Smooth muscle cell (in vitro differentiated cells): ENCODE measurements around the gene UBE2J2. TPM values are rescaled to one million over a fixed set of nuclear protein-coding genes. Genes with fewer than 3 reads are reported as not detected.

Experiments
- DNase-seq: peaks from one replicate; lab custom pipeline; 2025; ENCODE audit not compliant: unreplicated experiment; lab: John Stamatoyannopoulos, UW
- H2AFZ ChIP-seq: fragments of 200-600 bp; sonication (generic); 2 replicates; pipeline ENCODE4 v1.6.0; 2016; ENCODE audit warnings: antibody characterized with exemption, low read depth, mild to moderate bottlenecking
- H3F3A ChIP-seq: fragments of 200-600 bp; sonication (generic); 2 replicates; pipeline ENCODE4 v1.6.0; 2017; ENCODE audit warnings: antibody characterized with exemption, low read depth
- H3K27ac ChIP-seq: fragments of 200-600 bp; sonication (generic); 2 replicates; pipeline ENCODE4 v1.5.1; 2016; ENCODE audit warnings: low read depth, mild to moderate bottlenecking
- H3K27me3 ChIP-seq: fragments of 200-600 bp; sonication (generic); 2 replicates; pipeline ENCODE4 v1.6.1; 2016; ENCODE audit warnings: low read depth, mild to moderate bottlenecking
- H3K36me3 ChIP-seq: fragments of 200-600 bp; sonication (generic); 2 replicates; pipeline ENCODE4 v1.5.1; 2016; ENCODE audit warnings: low read depth
- H3K4me1 ChIP-seq: fragments of 200-600 bp; sonication (generic); 2 replicates; pipeline ENCODE4 v1.5.1; 2016; ENCODE audit warnings: low read depth
- H3K4me2 ChIP-seq: fragments of 200-600 bp; sonication (generic); 2 replicates; pipeline ENCODE4 v1.6.0; 2016; ENCODE audit warnings: mild to moderate bottlenecking
- H3K4me3 ChIP-seq: fragments of 200-600 bp; sonication (generic); 2 replicates; pipeline ENCODE4 v1.5.1; 2016; ENCODE audit warnings: mild to moderate bottlenecking
- H3K79me2 ChIP-seq: fragments of 200-600 bp; sonication (generic); 2 replicates; pipeline ENCODE4 v1.6.0; 2016; ENCODE audit warnings: low read depth, mild to moderate bottlenecking
- H3K9ac ChIP-seq: fragments of 200-600 bp; sonication (generic); 2 replicates; pipeline ENCODE4 v1.6.0; 2016; ENCODE audit warnings: low read depth
- H3K9me3 ChIP-seq: fragments of 200-600 bp; sonication (generic); replicated peaks from 2 replicates; pipeline ENCODE4 v1.5.1; 2016; ENCODE audit warnings: low read depth
- H4K20me1 ChIP-seq: fragments of 200-600 bp; sonication (generic); 2 replicates; pipeline ENCODE4 v1.6.0; 2016; ENCODE audit warnings: low read depth
- CTCF ChIP-seq: fragments of 200-600 bp; sonication (generic); IDR thresholded peaks from 2 replicates; pipeline ENCODE4 v1.5.1; 2017; ENCODE audit warnings: borderline replicate concordance, mild to moderate bottlenecking, antibody characterized with exemption; ENCODE audit not compliant: insufficient read depth, poor library complexity, severe bottlenecking
- WGBS: methylation state at CpG from one replicate; pipeline ENCODE4 v1.1.7; 2016; ENCODE audit warnings: low lambda C conversion rate; 5-methylcytosine and 5-hydroxymethylcytosine counted together
- polyA plus RNA-seq: library from polyadenylated mRNA; unstranded; fragments of >200 nt; fragmentation: Nextera tagmentation; extraction: Ambion mirVana; gene quantifications from 2 replicates; pipeline ENCODE4 v1.2.1, GENCODE V29; 2016
- total RNA-seq: library from RNA; depleted of rRNA; stranded (reverse); fragments of >200 nt; gene quantifications from 2 replicates; pipeline ENCODE4 v1.2.3, GENCODE V29; 2014

Gene UBE2J2
- total and polyA plus RNA-seq, 2 experiments from 2014 or later: 30.2 to 72.9 TPM

- no peaks in the 10 kb centered on the region for H3F3A ChIP-seq
- H3K4me3 ChIP-seq: no peak overlapping the region
- no peaks in the 10 kb centered on the region for H3K79me2 ChIP-seq
- H3K27ac ChIP-seq: no peak overlapping the region
- H3K4me1 ChIP-seq: no peaks in the 10 kb centered on the region
- no peaks in the 10 kb centered on the region for H3K9me3 ChIP-seq
- H3K27me3 ChIP-seq: no peaks in the 10 kb centered on the region
- H2AFZ ChIP-seq: no peak overlapping the region
- DNase-seq: no peak
- WGBS: 57% methylated on average over 8 of the region's 9 CpGs
- no peak for TF ChIP-seq CTCF
- H3K9ac ChIP-seq: no peak overlapping the region
- H3K4me2 ChIP-seq: no peak overlapping the region
- H4K20me1 ChIP-seq: no peaks in the 10 kb centered on the region
- no peaks in the 10 kb centered on the region for H3K36me3 ChIP-seq
These were observed 10.2 kb upstream of the UBE2J2 start for GRCh38 chr1:1283821-1284220.

- Histone ChIP-seq H3K4me2 (no peak overlapping the region), H3K9ac (no peak overlapping the region), H4K20me1 (no peaks in the 10 kb centered on the region), H3K79me2 (no peaks in the 10 kb centered on the region), H3K4me1 (no peaks in the 10 kb centered on the region), H3K4me3 (no peak overlapping the region), H3K9me3 (no peaks in the 10 kb centered on the region), H3K36me3 (no peaks in the 10 kb centered on the region), H3K27me3 (no peaks in the 10 kb centered on the region), H2AFZ (no peak overlapping the region), H3F3A (no peaks in the 10 kb centered on the region), H3K27ac (no peak overlapping the region)
- 91% methylated on average over 14 of the region's 14 CpGs for WGBS
- TF ChIP-seq CTCF: no peak
- no peak for DNase-seq
These were observed 9.3 kb upstream of the UBE2J2 start for GRCh38 chr1:1282998-1283397.

GRCh38 chr1:1281533-1282321, 8.1 kb upstream of the UBE2J2 start:
- H3K9ac ChIP-seq: no peak overlapping the region
- no peak overlapping the region for H3K4me2 ChIP-seq
- 86% methylated on average over 25 of the region's 26 CpGs for WGBS

More at GRCh38 chr1:1281533-1282321, 8.1 kb upstream of the UBE2J2 start:
- no peaks in the 10 kb centered on the region for H3K79me2 ChIP-seq
- no peaks in the 10 kb centered on the region for H3K36me3 ChIP-seq
- H3K27ac ChIP-seq: no peak overlapping the region
- H3K27me3 ChIP-seq: no peaks in the 10 kb centered on the region
- no peaks in the 10 kb centered on the region for H3F3A ChIP-seq
- H3K4me3 ChIP-seq: no peak overlapping the region
- H2AFZ ChIP-seq: no peak overlapping the region
- no peak for DNase-seq
- no peaks in the 10 kb centered on the region for H4K20me1 ChIP-seq
- no peaks in the 10 kb centered on the region for H3K4me1 ChIP-seq
- no peak for TF ChIP-seq CTCF
- no peaks in the 10 kb centered on the region for H3K9me3 ChIP-seq
